ENCODE measurements around the gene KY.

The KY gene

DNA sequence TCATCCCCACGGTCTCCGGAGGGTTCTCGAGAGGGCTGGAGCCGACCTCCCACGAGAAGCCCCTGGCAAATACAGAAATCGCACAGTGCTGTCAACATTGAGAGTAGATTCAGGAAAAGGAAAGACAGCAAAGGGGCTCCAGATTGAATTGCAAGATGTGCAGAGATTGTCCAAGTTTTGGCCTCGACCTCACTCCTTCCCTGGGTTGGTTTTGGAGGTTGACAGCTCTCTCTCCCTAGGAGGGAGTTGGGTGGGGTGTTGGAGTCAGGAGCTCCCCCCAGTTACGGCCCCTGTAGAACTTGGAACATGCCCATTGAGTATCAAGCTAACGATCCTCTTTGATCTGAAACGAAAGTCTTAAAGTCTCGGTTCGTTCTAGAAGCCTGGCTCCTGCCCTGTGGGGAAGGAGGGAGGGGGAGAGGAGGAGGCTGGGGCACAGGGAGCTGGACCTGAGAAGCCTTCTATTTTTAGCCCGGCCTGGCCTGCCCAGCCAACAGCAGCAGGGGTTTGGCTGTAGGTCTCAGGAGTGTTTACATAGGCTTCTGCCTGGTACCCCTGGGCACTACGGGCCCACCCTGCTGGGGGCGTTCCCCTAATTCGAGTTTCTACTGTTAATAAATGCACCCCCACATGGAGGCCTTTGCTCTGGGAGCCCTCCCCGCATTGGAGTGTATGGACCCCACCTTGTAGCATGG, 672 bp upstream of the KY start:
- in situ Hi-C loops (cut with HindIII; ENCODE audit: low pct_ligation_motif_present, low pct_unique_long_range_greater_than_20kb, low sequenced_read_pairs) = no loop called here
- no peak for DNase-seq

DNA sequence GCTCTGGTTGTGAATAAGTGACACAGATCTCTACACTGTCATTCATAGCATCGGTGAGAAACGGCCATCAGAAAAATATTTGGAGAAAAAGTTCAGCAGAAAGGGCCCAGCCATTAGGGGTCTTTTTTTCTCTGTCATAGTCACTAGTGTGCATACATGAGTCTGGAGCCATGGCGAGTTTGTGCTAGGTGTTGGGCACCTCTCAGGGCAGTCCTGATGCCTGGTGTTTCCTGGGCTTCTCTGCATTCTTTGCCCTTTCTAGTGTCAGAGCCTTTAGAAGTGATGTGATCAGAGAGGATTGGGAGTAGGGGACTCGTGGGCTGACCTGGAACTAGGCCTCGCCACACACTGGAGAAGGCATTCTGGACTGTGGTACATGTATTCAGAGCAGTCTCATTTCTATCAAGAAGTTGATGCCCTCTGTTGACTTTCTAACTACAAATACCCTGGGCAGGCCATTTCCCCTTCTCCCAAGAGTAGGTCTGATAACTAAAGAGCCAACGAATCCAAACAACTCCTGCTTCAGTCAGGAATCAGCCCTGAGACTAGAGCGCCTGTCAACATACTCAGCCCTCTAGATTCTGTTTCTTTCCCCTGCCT, 1.6 kb downstream of the KY start:
- in situ Hi-C loops (cut with HindIII; ENCODE audit: low pct_ligation_motif_present, low pct_unique_long_range_greater_than_20kb, low sequenced_read_pairs) = no loop called here
- no peak for DNase-seq

DNA sequence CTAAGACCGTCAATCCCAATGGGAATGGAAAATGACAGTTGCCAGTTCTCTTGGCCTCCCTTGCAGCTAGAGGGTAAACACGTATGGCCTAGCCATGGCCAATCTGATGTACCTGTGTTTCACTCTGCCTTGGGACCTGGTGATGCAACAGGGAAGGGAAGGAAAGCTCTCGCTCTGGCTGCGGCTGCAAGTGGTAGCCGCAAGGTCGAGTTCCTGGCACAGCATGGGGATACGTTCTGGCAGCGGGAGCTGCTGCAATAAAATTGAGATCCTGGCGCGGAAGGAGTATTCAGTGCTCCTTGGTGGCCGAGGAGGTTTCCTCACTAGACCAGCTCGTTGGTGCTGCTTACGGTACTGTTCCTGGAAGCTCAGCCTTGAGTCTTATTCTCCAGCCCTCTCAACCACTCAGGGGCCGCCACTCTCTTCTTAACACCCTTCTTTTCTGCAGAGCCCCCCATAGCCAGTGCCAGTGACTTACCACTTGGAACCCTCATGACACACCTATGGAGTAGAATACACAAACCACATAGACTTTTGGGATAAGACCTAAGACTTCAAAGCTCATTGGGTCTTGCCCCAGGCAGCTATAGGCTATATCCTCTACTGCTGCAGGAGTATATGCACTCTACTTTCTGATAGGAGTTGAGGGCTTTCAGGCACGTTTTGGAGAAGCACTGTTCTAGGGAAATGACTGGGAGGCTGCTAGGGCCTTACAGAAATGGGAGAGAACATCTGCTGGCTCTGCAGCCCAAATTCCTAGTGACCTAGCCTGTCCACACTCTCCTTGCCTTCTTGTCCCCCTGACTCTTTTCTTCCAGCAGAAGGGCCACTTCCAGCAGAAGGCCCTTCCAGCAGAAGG, 2.7 kb downstream of the KY start:
- in situ Hi-C loops (cut with HindIII; ENCODE audit: low pct_ligation_motif_present, low pct_unique_long_range_greater_than_20kb, low sequenced_read_pairs) = no loop called here
- no peak for DNase-seq

- DNase-seq = no peak
- in situ Hi-C loops (cut with HindIII; ENCODE audit: low pct_ligation_motif_present, low pct_unique_long_range_greater_than_20kb, low sequenced_read_pairs) = no loop called here
Observed at GRCh38 chr3:134646086-134646485, 4.7 kb downstream of the KY start.

DNA sequence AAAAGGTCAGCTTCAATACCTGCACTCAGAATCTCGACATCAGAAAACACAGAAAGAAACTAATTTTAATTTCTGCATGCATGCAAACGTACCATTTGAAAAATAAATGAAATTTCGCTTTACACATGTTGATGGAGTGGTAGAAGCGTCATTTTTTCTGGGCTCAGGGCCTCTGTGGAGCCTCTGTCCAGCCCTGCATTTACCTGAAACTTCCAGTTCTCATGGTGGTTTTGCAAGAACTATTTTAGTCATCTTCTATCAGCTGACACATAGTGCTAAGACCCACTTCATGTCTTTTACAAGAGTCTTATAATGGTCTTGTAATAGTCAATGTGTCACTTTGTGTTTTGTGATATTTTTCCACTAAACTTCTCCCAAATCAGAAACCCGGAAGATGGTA, 5.3 kb downstream of the KY start:
- in situ Hi-C loops (cut with HindIII; ENCODE audit: low pct_ligation_motif_present, low pct_unique_long_range_greater_than_20kb, low sequenced_read_pairs) = no loop called here
- DNase-seq = no peak

- no peak for DNase-seq
- in situ Hi-C loops (cut with HindIII; ENCODE audit: low pct_ligation_motif_present, low pct_unique_long_range_greater_than_20kb, low sequenced_read_pairs) = no loop called here
Observed at GRCh38 chr3:134644731-134645514, 5.9 kb downstream of the KY start.

DNA sequence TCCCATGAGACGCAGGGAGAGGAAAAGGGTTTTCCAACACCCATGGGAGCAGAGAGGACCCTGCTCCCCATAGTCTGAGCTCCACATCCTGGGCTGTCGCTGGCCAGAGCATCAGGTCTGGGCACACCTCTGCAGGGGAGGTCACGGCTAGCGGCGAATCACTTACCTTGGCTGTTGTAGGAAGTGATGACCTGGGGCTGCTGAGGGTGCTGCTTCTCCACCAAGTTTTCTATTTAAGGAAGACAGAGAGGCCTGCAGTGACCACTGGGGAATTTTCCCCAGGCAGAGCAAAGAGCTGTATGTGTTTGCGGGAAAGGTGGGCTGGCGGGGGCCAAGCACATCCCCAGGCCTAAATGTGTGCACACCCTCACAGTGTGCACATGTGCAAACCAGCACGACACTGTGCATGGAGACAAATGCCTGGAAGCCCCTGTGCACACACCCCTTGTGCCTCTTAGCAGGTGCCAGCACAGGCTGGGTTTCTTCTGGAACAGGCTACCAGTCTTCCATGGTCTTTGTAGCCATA, 7.6 kb downstream of the KY start:
- in situ Hi-C loops (cut with HindIII; ENCODE audit: low pct_ligation_motif_present, low pct_unique_long_range_greater_than_20kb, low sequenced_read_pairs) = no loop called here
- DNase-seq = no peak

DNA sequence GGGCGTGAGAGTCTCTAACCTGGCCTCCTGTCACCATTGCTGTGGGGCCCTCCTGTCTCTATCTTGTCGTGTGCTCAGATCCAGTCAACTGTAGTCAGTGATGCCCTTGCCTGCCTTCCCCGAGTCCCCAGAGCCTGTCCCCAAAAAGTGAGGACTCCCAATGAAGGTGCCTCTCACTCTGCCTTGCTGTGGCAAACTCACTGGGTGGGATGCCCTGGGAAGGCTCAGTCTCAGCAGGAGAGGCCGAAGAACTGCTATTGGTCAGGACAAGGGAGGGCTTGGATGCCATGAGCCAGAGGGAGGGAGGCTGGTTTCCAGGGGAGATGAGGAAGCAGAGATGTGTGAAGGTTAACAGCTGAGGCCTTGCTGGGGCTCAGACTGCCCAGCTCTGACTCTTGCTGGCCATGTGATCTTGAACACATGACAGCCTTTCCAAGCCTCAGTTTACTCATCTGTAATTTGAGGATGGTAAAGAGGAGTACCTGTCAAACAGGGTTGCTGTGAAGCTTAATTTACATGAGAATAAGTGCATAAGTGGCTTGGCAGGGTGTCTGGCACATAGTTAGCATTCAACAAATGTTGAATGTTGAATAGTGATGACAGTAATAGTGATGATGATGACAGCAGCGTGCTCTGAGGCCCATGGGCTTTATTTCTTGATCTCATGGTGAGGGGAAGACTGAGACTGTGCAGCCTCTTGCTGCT, 8.2 kb downstream of the KY start:
- in situ Hi-C loops (cut with HindIII; ENCODE audit: low pct_ligation_motif_present, low pct_unique_long_range_greater_than_20kb, low sequenced_read_pairs) = no loop called here

DNA sequence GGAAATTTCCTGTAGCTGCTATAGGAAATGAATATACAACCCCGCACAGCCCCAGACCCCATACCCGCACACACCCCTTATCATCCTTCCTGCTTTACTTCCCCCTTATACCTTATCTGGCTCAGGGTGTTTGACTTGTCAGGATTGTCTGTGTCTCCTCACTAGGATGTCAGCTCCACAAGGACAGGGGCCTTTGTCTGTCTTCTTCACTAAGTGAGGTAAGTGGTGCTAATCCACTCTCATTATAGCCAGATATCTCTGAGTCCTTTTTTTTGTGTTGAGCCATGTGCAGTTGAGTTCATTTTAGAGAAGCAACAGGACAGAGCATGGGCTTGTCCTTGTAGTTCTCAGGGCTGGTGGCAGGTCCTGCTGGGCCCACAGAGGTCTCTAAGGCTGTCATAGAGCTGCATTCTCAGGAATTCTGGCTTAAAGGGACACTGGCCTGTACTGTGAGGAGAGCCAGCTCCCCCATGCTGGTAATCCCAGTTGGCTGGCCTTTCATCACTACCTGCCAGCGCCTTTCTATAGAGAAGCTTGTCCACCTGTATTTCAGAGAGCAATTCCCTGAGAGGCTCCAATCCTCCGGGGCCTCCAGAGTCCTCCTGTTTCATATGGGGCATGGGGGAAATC, 9.0 kb downstream of the KY start:
- in situ Hi-C loops (cut with HindIII; ENCODE audit: low pct_ligation_motif_present, low pct_unique_long_range_greater_than_20kb, low sequenced_read_pairs) = no loop called here
- DNase-seq = no peak

More for the DNA sequence above, 8.2 kb downstream of the KY start:
- DNase-seq = no peak

GRCh38 chr3:134640872-134641470, 9.9 kb downstream of the KY start:
- in situ Hi-C loops (cut with HindIII; ENCODE audit: low pct_ligation_motif_present, low pct_unique_long_range_greater_than_20kb, low sequenced_read_pairs) = no loop called here
- DNase-seq = peak; percentile 29

- in situ Hi-C loops (cut with HindIII; ENCODE audit: low pct_ligation_motif_present, low pct_unique_long_range_greater_than_20kb, low sequenced_read_pairs) = no loop called here
- no peak for DNase-seq
Observed at GRCh38 chr3:134640378-134640777, 10.4 kb downstream of the KY start.

DNA sequence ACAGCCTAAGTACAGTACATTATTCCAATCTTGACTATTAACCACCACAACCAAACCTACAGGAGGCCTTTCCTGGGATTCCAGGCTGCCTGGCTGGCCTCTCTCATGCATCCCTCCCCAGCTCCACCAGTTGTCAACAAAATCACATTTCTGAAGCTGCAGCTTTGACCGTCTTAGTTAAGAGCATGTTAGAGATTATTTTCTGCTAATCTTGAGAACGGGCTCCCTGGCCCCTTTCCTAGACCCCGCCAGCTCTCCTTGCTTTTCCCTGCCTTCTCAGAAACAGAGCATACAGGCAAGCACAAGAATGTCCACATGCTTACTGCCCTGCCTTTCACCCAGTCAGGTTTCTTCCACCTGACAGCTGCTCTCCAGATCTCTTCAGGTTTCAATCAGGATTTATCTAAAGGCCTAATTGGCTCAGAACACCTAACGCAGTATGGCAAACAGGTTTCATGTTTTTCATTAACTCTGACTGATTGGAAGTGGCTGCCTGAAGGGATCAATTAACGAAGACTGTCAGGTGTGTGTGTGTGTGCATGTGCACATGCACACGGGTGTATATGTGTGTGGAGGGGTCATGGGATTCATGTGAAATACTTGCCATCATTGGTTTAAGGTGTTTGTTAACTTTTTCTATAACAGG, 12.3 kb downstream of the KY start:
- no peak for DNase-seq
- in situ Hi-C loops (cut with HindIII; ENCODE audit: low pct_ligation_motif_present, low pct_unique_long_range_greater_than_20kb, low sequenced_read_pairs) = no loop called here

DNA sequence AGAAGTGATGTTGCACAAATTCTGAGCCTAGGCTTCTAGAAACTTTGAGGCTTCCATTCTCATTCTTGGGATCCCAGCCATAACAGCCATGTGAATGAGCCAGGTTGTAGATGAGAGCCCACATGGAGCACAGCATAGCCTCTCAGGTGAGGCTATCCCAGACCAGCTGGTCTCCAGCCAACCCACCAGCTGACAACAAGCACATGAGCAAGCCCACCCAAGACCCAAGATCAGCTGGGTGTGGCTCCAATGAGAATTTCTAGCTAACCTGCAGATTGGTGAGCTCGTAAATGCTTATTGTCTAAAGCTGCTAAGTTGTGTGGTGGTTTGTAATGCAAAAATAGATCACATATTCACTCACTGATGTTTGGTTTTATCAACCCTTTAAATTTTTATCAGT, 14.4 kb downstream of the KY start:
- in situ Hi-C loops (cut with HindIII; ENCODE audit: low pct_ligation_motif_present, low pct_unique_long_range_greater_than_20kb, low sequenced_read_pairs) = no loop called here
- no peak for DNase-seq

GRCh38 chr3:134630506-134630905, 20.3 kb downstream of the KY start:
- in situ Hi-C loops (cut with HindIII; ENCODE audit: low pct_ligation_motif_present, low pct_unique_long_range_greater_than_20kb, low sequenced_read_pairs) = no loop called here
- DNase-seq = peak; percentile 6

GRCh38 chr3:134628884-134629283, 21.9 kb downstream of the KY start:
- in situ Hi-C loops (cut with HindIII; ENCODE audit: low pct_ligation_motif_present, low pct_unique_long_range_greater_than_20kb, low sequenced_read_pairs) = no loop called here

DNA sequence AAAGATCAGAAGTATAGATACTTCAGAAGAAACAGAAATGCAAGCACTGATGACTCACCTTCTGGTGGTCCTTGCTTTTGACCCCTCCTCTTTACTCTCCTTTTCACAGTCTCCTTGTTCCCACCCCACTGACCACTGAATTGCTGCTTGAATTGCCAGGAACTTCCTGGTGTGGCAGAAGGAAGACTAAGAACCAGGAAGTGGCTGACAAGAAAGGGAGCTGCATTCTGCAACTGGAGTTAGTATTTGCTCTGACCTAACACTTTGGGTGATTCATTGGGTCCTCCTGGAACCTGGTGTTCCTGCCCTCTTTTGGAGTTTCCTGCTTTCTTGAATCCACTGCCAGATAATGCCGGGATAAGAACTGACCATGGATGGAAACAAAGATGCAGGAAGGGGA, 23.0 kb downstream of the KY start:
- DNase-seq = no peak
- in situ Hi-C loops (cut with HindIII; ENCODE audit: low pct_ligation_motif_present, low pct_unique_long_range_greater_than_20kb, low sequenced_read_pairs) = no loop called here

More at GRCh38 chr3:134628884-134629283, 21.9 kb downstream of the KY start:
- no peak for DNase-seq

Measured in ACHN (cell line).